Bronchial epithelial cell (primary cell): Measurements from ENCODE around the gene XPO5. TPM values are rescaled to one million over a fixed set of nuclear protein-coding genes. Genes with fewer than 3 reads are reported as not detected.
"Not testable (repeated sequence)": the region's sequence is repeated elsewhere in the genome, so short reads cannot be mapped to it uniquely, and the experiment has no call there.

Experiments
- DNase-seq: peaks from one replicate; pipeline ENCODE4 v3.0.0-alpha.2; 2010; ENCODE audit warnings: low read depth
- FAIRE-seq: peaks from 2 replicates; lab custom pipeline; 2011; peaks lifted over from hg19 to GRCh38; lab: Jason Lieb, UNC
- H3K27me3 ChIP-seq: 2 replicates; pipeline ENCODE4 v1.5.1; 2011; ENCODE audit warnings: low read length; ENCODE audit not compliant: control insufficient read depth, insufficient read depth
- H3K36me3 ChIP-seq: 2 replicates; pipeline ENCODE4 v1.5.1; 2011; ENCODE audit warnings: low read length; ENCODE audit not compliant: control insufficient read depth, insufficient read depth
- H3K4me3 ChIP-seq: 2 replicates; pipeline ENCODE4 v1.5.1; 2011; ENCODE audit warnings: mild to moderate bottlenecking, low read depth, low read length, control low read depth
- total RNA-seq: library from RNA; depleted of rRNA; stranded (reverse); fragments of >200 nt; gene quantifications from 2 replicates; pipeline ENCODE4 v1.2.1, GENCODE V29; 2014
- TF ChIP-seq, protein P1 (sequence below): IDR thresholded peaks from 2 replicates; pipeline ENCODE4 v1.5.1; 2011; ENCODE audit warnings: mild to moderate bottlenecking, moderate library complexity, low read length, control low read depth, inconsistent platforms; ENCODE audit not compliant: insufficient read depth, severe bottlenecking

XPO5 gene
- total RNA-seq, 1 donor from 2014 or later: 35.8 TPM

- Histone ChIP-seq H3K36me3 (peaks cover 16% of the 10 kb centered on the region), H3K4me3 (no peak overlapping the region), H3K27me3 (no peaks in the 10 kb centered on the region)
- TF ChIP-seq, protein P1, sequence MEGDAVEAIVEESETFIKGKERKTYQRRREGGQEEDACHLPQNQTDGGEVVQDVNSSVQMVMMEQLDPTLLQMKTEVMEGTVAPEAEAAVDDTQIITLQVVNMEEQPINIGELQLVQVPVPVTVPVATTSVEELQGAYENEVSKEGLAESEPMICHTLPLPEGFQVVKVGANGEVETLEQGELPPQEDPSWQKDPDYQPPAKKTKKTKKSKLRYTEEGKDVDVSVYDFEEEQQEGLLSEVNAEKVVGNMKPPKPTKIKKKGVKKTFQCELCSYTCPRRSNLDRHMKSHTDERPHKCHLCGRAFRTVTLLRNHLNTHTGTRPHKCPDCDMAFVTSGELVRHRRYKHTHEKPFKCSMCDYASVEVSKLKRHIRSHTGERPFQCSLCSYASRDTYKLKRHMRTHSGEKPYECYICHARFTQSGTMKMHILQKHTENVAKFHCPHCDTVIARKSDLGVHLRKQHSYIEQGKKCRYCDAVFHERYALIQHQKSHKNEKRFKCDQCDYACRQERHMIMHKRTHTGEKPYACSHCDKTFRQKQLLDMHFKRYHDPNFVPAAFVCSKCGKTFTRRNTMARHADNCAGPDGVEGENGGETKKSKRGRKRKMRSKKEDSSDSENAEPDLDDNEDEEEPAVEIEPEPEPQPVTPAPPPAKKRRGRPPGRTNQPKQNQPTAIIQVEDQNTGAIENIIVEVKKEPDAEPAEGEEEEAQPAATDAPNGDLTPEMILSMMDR: no peak
- no peak for FAIRE-seq
- DNase-seq: no peak
Observed at GRCh38 chr6:43600595-43600994, 24.8 kb upstream of the XPO5 start.

DNA sequence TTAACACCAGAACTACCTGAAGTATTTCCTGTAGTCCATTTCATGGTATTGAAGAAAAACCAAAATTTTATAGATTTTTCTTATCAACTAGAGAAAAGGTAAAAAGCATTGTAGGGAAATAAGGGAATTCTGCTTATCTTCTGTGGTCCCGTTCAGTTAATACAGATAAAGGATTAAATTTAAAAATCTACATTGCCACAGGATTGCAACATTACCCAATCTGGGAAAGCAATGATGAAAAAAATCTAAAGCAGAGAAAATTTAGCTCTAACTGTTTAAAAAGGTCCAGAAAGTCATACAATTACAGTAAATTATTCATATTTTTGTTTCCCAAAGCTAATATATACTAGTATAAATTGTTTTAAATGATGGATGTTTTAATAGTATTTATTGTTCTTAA, 18.1 kb upstream of the XPO5 start:
- no peak overlapping the region for H3K4me3 ChIP-seq
- peaks cover 6% of the 10 kb centered on the region for H3K36me3 ChIP-seq
- TF ChIP-seq, protein P1: no peak
- FAIRE-seq: no peak
- no peaks in the 10 kb centered on the region for H3K27me3 ChIP-seq
- no peak for DNase-seq

- not testable (repeated sequence) for DNase-seq, FAIRE-seq
- peaks cover 13% of the 10 kb centered on the region for H3K36me3 ChIP-seq
Observed at GRCh38 chr6:43589564-43589963, 13.7 kb upstream of the XPO5 start.

DNA sequence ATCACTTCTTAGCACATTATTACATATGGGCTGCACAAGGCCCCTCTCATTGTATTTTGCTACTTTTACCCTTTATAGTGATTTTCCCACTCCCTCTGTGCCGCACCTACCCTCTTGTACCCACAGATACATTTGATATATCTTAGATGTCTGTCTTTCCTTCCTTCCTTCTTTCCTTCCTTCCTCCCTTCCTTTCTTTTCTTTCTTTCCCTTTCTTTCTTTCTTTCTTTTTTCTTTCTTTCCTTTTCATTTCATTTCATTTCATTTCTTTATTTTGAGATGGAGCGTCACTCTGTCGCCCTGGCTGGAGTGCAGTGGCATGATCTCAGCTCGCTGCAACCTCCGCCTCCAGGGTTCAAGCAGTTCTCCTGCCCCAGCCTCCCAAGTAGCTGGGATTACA, 12.4 kb upstream of the XPO5 start:
- DNase-seq (no peak), FAIRE-seq (no peak)
- peaks cover 18% of the 10 kb centered on the region for H3K36me3 ChIP-seq
- TF ChIP-seq, protein P1: no peak
- no peak overlapping the region for H3K4me3 ChIP-seq
- H3K27me3 ChIP-seq: no peaks in the 10 kb centered on the region

More at GRCh38 chr6:43589564-43589963, 13.7 kb upstream of the XPO5 start:
- H3K4me3 ChIP-seq, H3K27me3 ChIP-seq: not testable (repeated sequence)

- no peak for DNase-seq
- Histone ChIP-seq H3K4me3 (no peak overlapping the region), H3K36me3 (peaks cover 26% of the 10 kb centered on the region), H3K27me3 (no peaks in the 10 kb centered on the region)
- TF ChIP-seq, protein P1: no peak
- no peak for FAIRE-seq
Observed at GRCh38 chr6:43584892-43585570, 9.2 kb upstream of the XPO5 start.

- no peak overlapping the region for H3K4me3 ChIP-seq
- DNase-seq: no peak
- TF ChIP-seq, protein P1: no peak
- FAIRE-seq: no peak
- H3K27me3 ChIP-seq: no peaks in the 10 kb centered on the region
- peaks cover 26% of the 10 kb centered on the region for H3K36me3 ChIP-seq
Observed at GRCh38 chr6:43582911-43583310, 7.1 kb upstream of the XPO5 start.
